HG03457 (cell line): Measurements from ENCODE around the gene HLA-DMB.

Source experiments
- ATAC-seq: cut with Tn5 transposase; IDR thresholded peaks from one replicate; pipeline ENCODE4 v1.9.1; 2021; ENCODE audit warnings: moderate number of reproducible peaks; ENCODE audit not compliant: unreplicated experiment

The HLA-DMB gene

GRCh38 chr6:32971581-32972352 lies 30.9 kb upstream of the HLA-DMB start:
- peak; percentile 29 for ATAC-seq

- ATAC-seq, result no peak
Observed at GRCh38 chr6:32971242-32971580, 30.4 kb upstream of the HLA-DMB start.

GRCh38 chr6:32970413-32971241 lies 29.8 kb upstream of the HLA-DMB start:
- no peak for ATAC-seq

DNA sequence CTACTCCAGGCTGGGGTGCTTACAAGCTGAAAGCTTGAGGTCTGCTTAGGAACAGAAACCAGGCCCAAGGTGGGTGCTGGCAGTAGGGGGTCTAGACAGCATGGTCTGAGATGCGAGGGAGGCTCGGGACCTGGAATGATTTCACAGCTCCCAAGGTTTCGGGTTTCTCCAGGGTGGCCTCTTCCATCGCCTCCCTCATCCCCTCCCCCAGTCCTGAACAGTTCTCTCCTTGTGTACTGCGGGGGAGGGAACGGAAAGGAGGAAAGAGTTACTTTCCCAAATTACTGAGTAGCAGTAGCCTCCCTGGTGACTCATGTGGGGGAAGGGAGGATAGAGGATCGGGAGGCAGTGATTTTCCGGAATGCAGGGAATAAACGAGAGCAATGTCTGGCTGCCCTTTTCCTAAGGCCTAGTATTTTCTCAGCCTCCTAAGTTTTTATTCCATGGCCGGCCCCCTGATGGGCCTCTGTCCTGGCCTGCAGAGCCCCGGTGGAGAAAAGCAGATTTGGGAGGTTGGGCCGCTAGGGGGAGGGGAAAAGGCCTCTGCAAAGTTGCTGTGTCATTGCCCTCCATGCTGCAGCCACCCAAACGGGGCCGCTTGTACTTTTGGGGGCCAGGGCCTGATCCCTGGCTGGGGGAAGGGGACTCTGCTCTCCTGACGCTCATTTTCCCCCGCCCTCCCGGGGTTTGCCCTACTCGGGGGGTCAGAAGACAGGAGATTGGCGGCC lies 29.0 kb upstream of the HLA-DMB start:
- no peak for ATAC-seq

DNA sequence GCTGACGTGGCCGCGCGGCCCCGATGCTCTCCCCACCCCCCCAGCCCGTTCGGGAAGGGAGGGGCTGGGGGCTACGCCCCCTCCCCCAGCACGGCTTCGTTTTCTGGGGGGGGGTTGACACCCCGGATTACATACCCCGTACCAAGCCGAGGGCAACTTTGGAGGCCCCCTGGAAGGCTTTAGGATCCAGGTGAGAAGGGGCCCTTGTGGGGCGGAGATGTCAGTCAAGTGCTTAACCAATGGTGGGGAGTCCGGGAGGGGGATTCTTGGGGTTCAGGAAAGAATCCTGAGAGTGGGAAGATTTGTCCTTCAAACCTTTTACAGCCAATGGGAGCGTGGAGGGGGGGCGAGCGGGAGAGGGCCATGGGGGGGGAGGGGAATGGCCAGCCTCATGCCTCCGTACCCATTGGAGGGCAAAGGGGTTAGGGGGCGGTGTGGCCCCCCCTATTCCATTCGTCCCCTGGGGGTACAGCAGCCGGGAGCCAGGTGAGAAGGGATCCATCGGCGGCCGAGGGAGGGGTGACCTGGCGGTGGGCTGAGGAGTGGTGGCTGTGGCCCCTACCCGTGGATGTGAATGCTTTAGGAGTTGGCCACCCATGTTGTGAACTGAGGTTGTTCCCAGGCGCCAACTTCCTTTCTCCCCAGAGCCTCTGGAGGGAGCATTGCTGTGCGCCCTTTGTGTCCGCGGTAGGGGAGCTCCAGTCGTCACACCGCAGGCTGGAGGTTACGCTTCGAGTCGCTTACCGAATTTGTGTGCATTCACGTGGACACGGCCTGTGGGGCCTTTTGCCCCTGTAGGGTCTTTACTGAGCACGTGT lies 28.2 kb upstream of the HLA-DMB start:
- ATAC-seq, result no peak

GRCh38 chr6:32968093-32968866 lies 27.5 kb upstream of the HLA-DMB start, which contains the start of gene BRD2:
TSS of gene BRD2 (plus strand) at chr6:32968594. CDS start at chr6:32972899, 4,305 bp downstream.
- ATAC-seq, result peak; percentile 20

- no peak for ATAC-seq
Observed at GRCh38 chr6:32967151-32968091, 26.6 kb upstream of the HLA-DMB start.

DNA sequence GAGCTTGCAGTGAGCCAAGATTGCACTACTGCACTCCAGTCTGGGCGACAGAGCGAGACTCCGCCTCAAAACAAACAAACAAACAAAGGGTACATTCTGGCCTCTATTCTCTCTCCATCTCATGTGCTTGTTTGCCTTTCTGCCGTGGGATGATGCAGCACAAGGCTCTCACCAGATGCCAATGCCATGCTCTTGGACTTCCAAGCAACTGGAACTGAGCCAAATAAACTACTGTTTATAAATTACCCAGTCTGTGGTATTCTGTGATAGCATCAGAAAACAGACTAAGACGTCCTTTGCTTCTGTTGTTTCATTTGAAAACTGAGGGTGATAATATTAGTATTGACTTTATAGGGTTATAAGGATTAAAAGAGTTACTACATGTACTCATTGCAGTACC lies 23.9 kb upstream of the HLA-DMB start:
- ATAC-seq, result no peak

DNA sequence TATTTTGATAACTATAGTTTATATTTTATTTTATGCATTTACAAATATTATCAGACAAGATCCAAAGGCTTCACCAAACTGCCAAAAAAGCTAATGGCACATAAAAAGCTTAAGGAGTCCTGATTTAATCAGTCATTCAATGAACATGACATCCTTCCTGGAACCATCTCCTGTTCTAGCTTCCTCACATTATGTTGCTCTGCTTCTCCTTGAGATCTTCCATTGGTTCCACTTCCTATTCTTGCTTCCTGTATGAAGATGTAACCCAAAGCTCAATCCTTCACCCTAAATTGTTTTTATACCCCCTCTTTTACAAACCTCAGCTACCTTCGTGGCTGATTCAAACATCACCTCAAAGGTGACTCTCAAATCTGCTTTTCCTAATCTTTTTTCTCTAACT lies 23.0 kb upstream of the HLA-DMB start:
- ATAC-seq, result no peak

- no peak for ATAC-seq
Observed at GRCh38 chr6:32962213-32962826, 21.5 kb upstream of the HLA-DMB start.

GRCh38 chr6:32960563-32960962 lies 19.7 kb upstream of the HLA-DMB start:
- ATAC-seq, result no peak

- no peak for ATAC-seq
Observed at GRCh38 chr6:32956176-32956575, 15.3 kb upstream of the HLA-DMB start.

DNA sequence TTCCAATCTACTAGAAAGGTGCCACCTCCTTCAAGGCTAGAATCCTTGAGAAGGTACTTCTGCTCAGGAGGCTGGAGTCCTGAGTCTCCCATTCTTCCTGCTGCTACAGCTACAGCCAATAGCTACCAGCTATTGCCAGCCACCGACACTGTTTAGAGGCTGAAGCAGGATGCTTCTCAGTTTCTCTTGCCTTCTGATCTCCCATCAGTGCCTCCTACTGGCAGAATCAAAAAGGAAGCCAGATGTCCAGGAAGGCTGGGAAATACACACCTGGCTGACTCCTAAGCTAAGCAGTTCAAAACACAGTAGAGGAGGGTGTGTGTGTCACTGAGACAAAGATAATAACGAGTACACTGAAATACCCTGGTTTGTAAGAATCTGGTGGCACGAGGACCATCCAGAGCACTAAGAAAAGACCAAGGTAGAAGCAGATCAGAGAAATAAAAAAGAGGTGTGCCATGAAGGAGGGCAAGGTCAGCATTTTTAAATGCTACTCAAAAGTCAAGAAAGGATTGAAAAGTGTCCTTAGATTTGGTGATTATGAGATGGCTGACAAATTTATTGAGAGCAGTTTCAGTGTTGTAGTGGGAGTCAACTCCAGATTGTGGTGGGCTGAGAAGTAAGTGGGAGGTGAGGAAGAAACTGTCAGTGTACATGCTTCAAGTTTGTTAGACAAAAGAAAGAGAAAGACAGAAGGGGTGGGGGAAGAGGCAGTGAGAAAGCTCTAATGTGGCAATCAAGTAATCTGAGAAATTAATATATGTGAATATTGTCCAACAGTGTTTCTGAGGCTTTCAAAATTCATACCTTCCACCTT lies 14.4 kb upstream of the HLA-DMB start:
- no peak for ATAC-seq

DNA sequence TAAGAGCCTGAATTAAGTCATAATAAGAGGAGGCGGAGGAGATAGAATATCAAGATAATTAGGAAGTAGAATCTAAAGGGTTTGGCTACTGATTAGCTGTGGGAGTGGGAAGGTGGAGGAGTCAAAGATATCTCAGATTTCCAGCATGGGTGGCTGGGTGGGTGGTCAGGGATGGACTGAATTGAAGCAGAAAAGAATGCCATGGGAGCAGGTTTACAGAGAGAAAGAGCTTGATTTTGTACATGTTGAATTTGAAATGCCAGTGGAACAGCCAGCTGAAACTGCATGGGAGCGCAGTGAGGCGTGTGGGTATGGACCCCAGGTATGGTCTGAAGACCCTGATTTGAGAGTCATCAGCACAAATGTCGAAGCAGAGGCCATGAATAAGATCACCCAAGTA lies 13.4 kb upstream of the HLA-DMB start:
- no peak for ATAC-seq

DNA sequence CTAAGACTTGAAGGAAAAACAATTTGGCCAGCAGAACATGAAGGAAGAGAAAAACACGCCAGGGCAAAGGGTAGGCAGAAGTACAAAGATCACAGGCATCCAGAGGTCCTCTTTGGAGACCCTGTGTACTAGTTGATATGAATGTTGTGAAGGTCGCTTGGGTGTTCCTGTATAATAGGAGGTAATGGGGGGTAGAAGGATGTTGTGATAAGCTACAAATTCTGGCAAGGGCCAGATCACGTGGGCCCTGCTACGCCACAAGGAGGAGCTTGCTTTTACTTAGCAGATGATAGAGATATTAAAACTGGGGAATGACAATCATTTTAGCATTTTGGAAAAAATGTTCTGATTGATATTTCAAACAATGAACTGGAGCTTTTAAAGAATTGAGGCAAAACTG lies 12.9 kb upstream of the HLA-DMB start:
- no peak for ATAC-seq

DNA sequence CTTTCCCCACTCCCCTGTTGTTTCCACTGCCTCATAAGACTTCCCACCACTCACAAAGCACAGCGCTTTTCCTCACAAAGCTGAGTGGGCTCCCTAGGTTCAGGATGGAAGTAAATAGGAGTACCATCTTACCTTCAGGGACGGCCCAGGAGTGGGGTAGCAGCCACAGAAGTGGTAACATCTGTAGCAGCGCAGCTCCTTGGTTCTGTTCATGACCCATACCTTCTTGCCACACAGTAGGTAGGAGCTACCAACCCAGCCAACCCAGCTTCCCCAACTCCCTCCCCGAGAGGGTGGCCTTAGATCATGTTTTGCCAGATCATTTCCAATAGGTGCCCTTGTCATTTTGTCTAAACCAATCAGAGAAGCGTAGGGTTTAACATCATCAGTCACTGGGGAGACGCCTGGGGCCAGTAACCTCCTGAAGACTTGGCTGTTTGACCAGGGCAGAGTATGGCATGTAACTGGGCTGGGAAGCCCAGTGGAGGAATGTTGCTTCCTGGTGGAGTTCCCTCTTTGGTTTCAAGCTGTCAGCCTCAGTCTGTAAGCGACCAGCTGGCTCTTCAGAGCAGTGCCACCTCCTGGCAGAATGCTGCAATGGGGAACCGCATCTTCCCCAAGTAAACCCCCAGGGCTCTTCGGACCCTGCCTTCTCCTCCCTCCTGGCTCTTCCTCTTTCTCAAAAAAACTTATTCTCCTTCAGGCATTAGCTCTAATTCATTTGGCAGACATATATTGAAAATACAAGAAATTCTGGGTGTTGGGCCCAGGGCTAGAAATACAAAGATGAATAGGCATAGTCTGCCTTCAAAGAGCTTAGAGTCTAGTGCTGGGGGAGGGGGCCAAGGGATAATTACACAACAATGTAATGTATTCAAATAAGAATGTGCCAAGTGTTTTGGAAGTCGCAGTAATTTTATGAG lies 12.2 kb upstream of the HLA-DMB start, which contains the start of gene HLA-DMA:
Gene HLA-DMA, minus strand, starts transcription at position 281 of the 923 bp plus-strand sequence. Its CDS starts 61 bp downstream, at position 220.
- peak; percentile 82 for ATAC-seq
